ENCODE data around the gene MYPN.
"Not testable (repeated sequence)": the region's sequence is repeated elsewhere in the genome, so short reads cannot be mapped to it uniquely, and the experiment has no call there.

The MYPN gene

GRCh38 chr10:68138526-68138925 lies 29.2 kb downstream of the MYPN start:
- no peak for FAIRE-seq

GRCh38 chr10:68139448-68140272 lies 30.4 kb downstream of the MYPN start:
- no peak for FAIRE-seq

- FAIRE-seq = no peak
Measured at GRCh38 chr10:68142761-68143160, 33.5 kb downstream of the MYPN start.

GRCh38 chr10:68144709-68145108 lies 35.4 kb downstream of the MYPN start:
- no peak for FAIRE-seq

- FAIRE-seq = no peak
Measured at GRCh38 chr10:68145705-68146104, 36.4 kb downstream of the MYPN start.

- no peak for FAIRE-seq
Measured at GRCh38 chr10:68146133-68146532, 36.8 kb downstream of the MYPN start.

- no peak for FAIRE-seq
Measured at GRCh38 chr10:68151453-68151852, 42.2 kb downstream of the MYPN start.

- FAIRE-seq = no peak
Measured at GRCh38 chr10:68153473-68154210, 44.4 kb downstream of the MYPN start.

- FAIRE-seq = no peak
Measured at GRCh38 chr10:68154211-68154497, 44.9 kb downstream of the MYPN start.

- FAIRE-seq = no peak
Measured at GRCh38 chr10:68155615-68156210, 46.4 kb downstream of the MYPN start.

- no peak for FAIRE-seq
Measured at GRCh38 chr10:68156373-68157185, 47.3 kb downstream of the MYPN start.

- FAIRE-seq = not testable (repeated sequence)
Measured at GRCh38 chr10:68157522-68157921, 48.2 kb downstream of the MYPN start.

GRCh38 chr10:68158031-68158430 lies 48.7 kb downstream of the MYPN start:
- FAIRE-seq = no peak

GRCh38 chr10:68163735-68164134 lies 54.4 kb downstream of the MYPN start:
- FAIRE-seq = no peak

GRCh38 chr10:68165643-68166042 lies 56.4 kb downstream of the MYPN start:
- no peak for FAIRE-seq

GRCh38 chr10:68166871-68167585 lies 57.7 kb downstream of the MYPN start:
- FAIRE-seq = no peak

- FAIRE-seq = no peak
Measured at GRCh38 chr10:68167586-68168189, 58.4 kb downstream of the MYPN start.

- no peak for FAIRE-seq
Measured at GRCh38 chr10:68171539-68172080, 62.3 kb downstream of the MYPN start.

- FAIRE-seq = no peak
Measured at GRCh38 chr10:68172324-68172723, 63.0 kb downstream of the MYPN start.

- no peak for FAIRE-seq
Measured at GRCh38 chr10:68175949-68176348, 66.7 kb downstream of the MYPN start.

- FAIRE-seq = no peak
Measured at GRCh38 chr10:68176797-68177196, 67.5 kb downstream of the MYPN start.

GRCh38 chr10:68178592-68178991 lies 69.3 kb downstream of the MYPN start:
- no peak for FAIRE-seq
